Ovary (tissue), 3 donors: Measurements from ENCODE around the gene A4GALT.

Source experiments
- EP300 ChIP-seq: sonication (generic); formaldehyde crosslinking; IDR thresholded peaks from one replicate; pipeline ENCODE4 v1.6.1; 2017; ENCODE audit warnings: antibody characterized with exemption
- TF ChIP-seq, protein P1 (sequence below), 3 donors: fragments of 450-650 bp in 2 of 3; fragments of 200-600 bp in 1 of 3; IDR thresholded peaks; one replicate each; pipeline versions ENCODE4 v1.5.1 to v1.8.0; 2016 to 2022; ENCODE audit warnings: antibody characterized with exemption in 3 of 3, mild to moderate bottlenecking in 1 of 3
- donor health status: DM: no; HTN: no; CAD: no.

- TF ChIP-seq, protein P1, sequence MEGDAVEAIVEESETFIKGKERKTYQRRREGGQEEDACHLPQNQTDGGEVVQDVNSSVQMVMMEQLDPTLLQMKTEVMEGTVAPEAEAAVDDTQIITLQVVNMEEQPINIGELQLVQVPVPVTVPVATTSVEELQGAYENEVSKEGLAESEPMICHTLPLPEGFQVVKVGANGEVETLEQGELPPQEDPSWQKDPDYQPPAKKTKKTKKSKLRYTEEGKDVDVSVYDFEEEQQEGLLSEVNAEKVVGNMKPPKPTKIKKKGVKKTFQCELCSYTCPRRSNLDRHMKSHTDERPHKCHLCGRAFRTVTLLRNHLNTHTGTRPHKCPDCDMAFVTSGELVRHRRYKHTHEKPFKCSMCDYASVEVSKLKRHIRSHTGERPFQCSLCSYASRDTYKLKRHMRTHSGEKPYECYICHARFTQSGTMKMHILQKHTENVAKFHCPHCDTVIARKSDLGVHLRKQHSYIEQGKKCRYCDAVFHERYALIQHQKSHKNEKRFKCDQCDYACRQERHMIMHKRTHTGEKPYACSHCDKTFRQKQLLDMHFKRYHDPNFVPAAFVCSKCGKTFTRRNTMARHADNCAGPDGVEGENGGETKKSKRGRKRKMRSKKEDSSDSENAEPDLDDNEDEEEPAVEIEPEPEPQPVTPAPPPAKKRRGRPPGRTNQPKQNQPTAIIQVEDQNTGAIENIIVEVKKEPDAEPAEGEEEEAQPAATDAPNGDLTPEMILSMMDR (IDR thresholded peaks at IDR 0.05): no peak
- no peak for TF ChIP-seq EP300
Measured at GRCh38 chr22:42645341-42645937, 75.2 kb downstream of the A4GALT start.
